OCI-LY1 (cell line): Measurements from ENCODE around the gene PGF.
"Not testable (repeated sequence)": the region's sequence is repeated elsewhere in the genome, so short reads cannot be mapped to it uniquely, and the experiment has no call there.

Experiments
- H2AFZ ChIP-seq: fragments of 200-600 bp; sonication (generic), shearing (Covaris generic); 2 replicates; pipeline ENCODE4 v1.6.0; 2014; ENCODE audit warnings: antibody characterized with exemption, mild to moderate bottlenecking, low read length
- H3F3A ChIP-seq: fragments of 200-600 bp; sonication (generic), shearing (Covaris generic); 2 replicates; pipeline ENCODE4 v1.6.0; 2014; ENCODE audit warnings: mild to moderate bottlenecking, antibody characterized with exemption, low read length, moderate library complexity; ENCODE audit not compliant: insufficient read depth
- H3K27ac ChIP-seq: fragments of 200-600 bp; sonication (generic); 2 replicates; pipeline ENCODE4 v1.5.1; 2014; ENCODE audit warnings: low read length, mixed run types, mild to moderate bottlenecking, low read depth; ENCODE audit not compliant: poor library complexity, severe bottlenecking
- H3K27me3 ChIP-seq: fragments of 200-600 bp; sonication (generic); 2 replicates; pipeline ENCODE4 v1.6.0; 2014; ENCODE audit warnings: antibody characterized with exemption, mild to moderate bottlenecking, low read length, moderate library complexity; ENCODE audit not compliant: insufficient read depth
- H3K36me3 ChIP-seq: fragments of 200-600 bp; sonication (generic); 2 replicates; pipeline ENCODE4 v1.6.1; 2014; ENCODE audit warnings: mild to moderate bottlenecking, antibody characterized with exemption, low read length, moderate library complexity, mixed read lengths; ENCODE audit not compliant: insufficient read depth
- H3K4me1 ChIP-seq: fragments of 200-600 bp; sonication (generic); 2 replicates; pipeline ENCODE4 v1.5.1; 2014; ENCODE audit warnings: mild to moderate bottlenecking, low read length, moderate library complexity; ENCODE audit not compliant: insufficient read depth, severe bottlenecking
- H3K4me2 ChIP-seq: fragments of 200-600 bp; sonication (generic), shearing (Covaris generic); 2 replicates; pipeline ENCODE4 v1.6.1; 2014; ENCODE audit warnings: low read length
- H3K4me3 ChIP-seq: fragments of 200-600 bp; sonication (generic); 2 replicates; pipeline ENCODE4 v1.5.1; 2014; ENCODE audit warnings: low read length, low read depth, mild to moderate bottlenecking, mixed read lengths; ENCODE audit not compliant: poor library complexity, severe bottlenecking
- H3K79me2 ChIP-seq: fragments of 200-600 bp; shearing (Covaris generic); 2 replicates; pipeline ENCODE4 v1.6.1; 2016; ENCODE audit warnings: mixed run types, low read length, mixed read lengths; ENCODE audit not compliant: insufficient read depth
- H3K9ac ChIP-seq: fragments of 200-600 bp; sonication (generic), shearing (Covaris generic); 2 replicates; pipeline ENCODE4 v1.6.1; 2014; ENCODE audit warnings: mild to moderate bottlenecking, low read length, mixed read lengths
- H3K9me2 ChIP-seq: fragments of 200-600 bp; sonication (generic), shearing (Covaris generic); 2 replicates; pipeline ENCODE4 v1.6.1; 2014; ENCODE audit warnings: low read depth, mild to moderate bottlenecking, low read length, mixed read lengths
- H3K9me3 ChIP-seq: fragments of 200-600 bp; shearing (Covaris generic); 2 replicates; pipeline ENCODE4 v1.6.1; 2014; ENCODE audit warnings: low read length, mixed read lengths
- H4K20me1 ChIP-seq: fragments of 200-600 bp; sonication (generic), shearing (Covaris generic); 2 replicates; pipeline ENCODE4 v1.6.0; 2016; ENCODE audit warnings: mild to moderate bottlenecking, low read length; ENCODE audit not compliant: insufficient read depth
- EZH2 ChIP-seq: fragments of 200-600 bp; sonication (generic), shearing (Covaris generic); IDR thresholded peaks from 2 replicates; pipeline ENCODE4 v1.8.0; 2017; ENCODE audit warnings: borderline replicate concordance, mixed run types, mild to moderate bottlenecking, antibody characterized with exemption, low read length, moderate library complexity, mixed read lengths
- TF ChIP-seq, protein P1 (sequence below): fragments of 200-600 bp; sonication (generic), shearing (Covaris generic); IDR thresholded peaks from 2 replicates; pipeline ENCODE4 v1.5.1; 2017; ENCODE audit warnings: mild to moderate bottlenecking, antibody characterized with exemption, low read length, moderate library complexity, mixed read lengths

PGF gene

DNA sequence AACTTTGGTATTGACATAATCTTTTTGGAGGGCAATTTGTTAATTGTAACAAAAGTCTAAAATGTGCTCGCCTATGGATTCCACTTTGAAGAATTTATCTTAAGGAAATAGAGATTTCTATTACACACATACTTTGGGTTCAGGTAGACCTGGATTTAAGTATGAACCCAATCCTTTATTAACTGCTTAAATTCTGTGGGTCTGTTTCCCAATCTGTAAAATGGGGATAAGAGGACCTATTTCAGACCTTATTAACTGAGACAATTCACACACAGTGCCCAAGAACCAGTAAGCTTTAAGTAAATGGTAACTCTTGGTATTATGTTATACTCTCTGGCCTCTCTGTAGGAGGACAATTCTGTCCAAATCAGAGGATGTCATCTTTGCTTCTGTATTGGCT, 46.5 kb upstream of the PGF start:
- peak overlapping the region; percentile 87 for H3K4me2 ChIP-seq
- no peak overlapping the region for H2AFZ ChIP-seq
- H4K20me1 ChIP-seq = no peaks in the 10 kb centered on the region
- peak overlapping the region; percentile 92 for H3K4me3 ChIP-seq
- H3K9me2 ChIP-seq = no peaks in the 10 kb centered on the region
- H3K36me3 ChIP-seq = peaks cover 21% of the 10 kb centered on the region
- no peaks in the 10 kb centered on the region for H3F3A ChIP-seq
- TF ChIP-seq EZH2 = no peak
- TF ChIP-seq, protein P1, sequence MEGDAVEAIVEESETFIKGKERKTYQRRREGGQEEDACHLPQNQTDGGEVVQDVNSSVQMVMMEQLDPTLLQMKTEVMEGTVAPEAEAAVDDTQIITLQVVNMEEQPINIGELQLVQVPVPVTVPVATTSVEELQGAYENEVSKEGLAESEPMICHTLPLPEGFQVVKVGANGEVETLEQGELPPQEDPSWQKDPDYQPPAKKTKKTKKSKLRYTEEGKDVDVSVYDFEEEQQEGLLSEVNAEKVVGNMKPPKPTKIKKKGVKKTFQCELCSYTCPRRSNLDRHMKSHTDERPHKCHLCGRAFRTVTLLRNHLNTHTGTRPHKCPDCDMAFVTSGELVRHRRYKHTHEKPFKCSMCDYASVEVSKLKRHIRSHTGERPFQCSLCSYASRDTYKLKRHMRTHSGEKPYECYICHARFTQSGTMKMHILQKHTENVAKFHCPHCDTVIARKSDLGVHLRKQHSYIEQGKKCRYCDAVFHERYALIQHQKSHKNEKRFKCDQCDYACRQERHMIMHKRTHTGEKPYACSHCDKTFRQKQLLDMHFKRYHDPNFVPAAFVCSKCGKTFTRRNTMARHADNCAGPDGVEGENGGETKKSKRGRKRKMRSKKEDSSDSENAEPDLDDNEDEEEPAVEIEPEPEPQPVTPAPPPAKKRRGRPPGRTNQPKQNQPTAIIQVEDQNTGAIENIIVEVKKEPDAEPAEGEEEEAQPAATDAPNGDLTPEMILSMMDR = no peak
- peaks cover 19% of the 10 kb centered on the region for H3K4me1 ChIP-seq
- peak overlapping the region; percentile 62 for H3K9ac ChIP-seq
- H3K27me3 ChIP-seq = no peaks in the 10 kb centered on the region
- H3K27ac ChIP-seq = peak overlapping the region; percentile 34
- H3K9me3 ChIP-seq = 0 out of 2 replicates have a peak, but pooled peaks cover 2% of the 10 kb centered on the region
- H3K79me2 ChIP-seq = peaks cover 13% of the 10 kb centered on the region

DNA sequence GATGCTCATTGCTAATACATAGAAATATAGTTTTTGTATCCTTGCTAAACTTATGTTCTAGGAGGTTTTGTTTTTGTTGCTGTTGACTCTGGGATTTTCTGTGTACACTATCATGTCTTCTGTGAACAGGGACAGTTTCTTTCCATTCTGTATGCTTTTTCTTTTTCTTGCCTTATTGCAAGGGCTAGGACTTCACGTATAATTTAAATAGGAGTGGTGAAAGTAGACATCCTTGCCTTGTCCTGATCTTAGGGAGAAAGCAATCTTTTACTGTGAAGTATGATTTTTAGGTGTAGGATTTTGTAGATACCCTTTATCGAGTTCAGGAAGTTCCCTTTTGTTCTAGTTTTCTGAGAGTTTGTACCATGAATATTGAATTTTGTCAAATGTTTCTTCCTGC, 45.9 kb upstream of the PGF start:
- peaks cover 13% of the 10 kb centered on the region for H3K79me2 ChIP-seq
- peaks cover 19% of the 10 kb centered on the region for H3K4me1 ChIP-seq
- H3K27ac ChIP-seq = no peak overlapping the region

DNA sequence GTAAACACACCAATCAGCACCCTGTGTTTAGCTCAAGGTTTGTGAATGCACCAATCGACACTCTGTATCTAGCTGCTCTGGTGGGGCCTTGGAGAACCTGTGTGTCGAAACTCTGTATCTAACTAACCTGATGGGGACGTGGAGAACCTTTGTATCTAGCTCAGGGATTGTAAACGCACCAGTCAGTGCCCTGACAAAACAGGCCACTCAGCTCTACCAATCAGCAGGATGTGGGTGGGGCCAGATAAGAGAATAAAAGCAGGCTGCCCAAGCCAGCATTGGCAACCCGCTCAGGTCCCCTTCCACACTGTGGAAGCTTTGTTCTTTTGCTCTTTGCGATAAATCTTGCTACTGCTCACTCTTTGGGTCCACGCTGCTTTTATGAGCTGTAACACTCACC, 40.4 kb upstream of the PGF start:
- H3K4me2 ChIP-seq, H3K36me3 ChIP-seq: not testable (repeated sequence)

More for the DNA sequence above, 45.9 kb upstream of the PGF start:
- TF ChIP-seq, protein P1 = no peak
- no peak for TF ChIP-seq EZH2
- H3K9ac ChIP-seq = no peak overlapping the region
- no peaks in the 10 kb centered on the region for H3F3A ChIP-seq
- no peaks in the 10 kb centered on the region for H3K9me2 ChIP-seq
- no peak overlapping the region for H2AFZ ChIP-seq
- no peak overlapping the region for H3K4me2 ChIP-seq
- H3K36me3 ChIP-seq = peaks cover 15% of the 10 kb centered on the region
- no peaks in the 10 kb centered on the region for H4K20me1 ChIP-seq
- no peak overlapping the region for H3K4me3 ChIP-seq
- 0 out of 2 replicates have a peak, but pooled peaks cover 2% of the 10 kb centered on the region for H3K9me3 ChIP-seq
- H3K27me3 ChIP-seq = no peaks in the 10 kb centered on the region

DNA sequence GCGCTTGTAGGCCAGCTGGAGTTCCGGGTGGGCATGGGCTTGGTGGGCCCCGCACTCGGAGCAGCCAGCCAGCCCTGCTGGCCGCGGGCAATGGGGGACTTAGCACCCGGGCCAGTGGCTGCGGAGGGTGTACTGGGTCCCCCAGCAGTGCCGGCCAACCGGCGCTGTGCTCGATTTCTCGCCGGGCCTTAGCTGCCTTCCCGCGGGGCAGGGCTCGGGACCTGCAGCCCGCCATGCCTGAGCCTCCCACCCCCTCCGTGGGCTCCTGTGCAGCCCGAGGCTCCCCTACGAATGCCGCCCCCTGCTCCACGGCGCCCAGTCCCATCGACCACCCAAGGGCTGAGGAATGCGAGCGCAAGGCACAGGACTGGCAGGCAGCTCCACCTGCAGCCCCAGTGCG, 38.8 kb upstream of the PGF start:
- H3K4me3 ChIP-seq, H3K27ac ChIP-seq, H3K36me3 ChIP-seq, H3K9me3 ChIP-seq, H3K4me1 ChIP-seq, H2AFZ ChIP-seq, H3K27me3 ChIP-seq, H3K9ac ChIP-seq, H4K20me1 ChIP-seq, H3K9me2 ChIP-seq, H3K4me2 ChIP-seq, H3K79me2 ChIP-seq, H3F3A ChIP-seq: not testable (repeated sequence)

More for the DNA sequence above, 40.4 kb upstream of the PGF start:
- H4K20me1 ChIP-seq, H3K27ac ChIP-seq, H3K4me3 ChIP-seq, H3K9me3 ChIP-seq, H3K9ac ChIP-seq, H3K79me2 ChIP-seq, H2AFZ ChIP-seq, H3K27me3 ChIP-seq, H3K4me1 ChIP-seq, H3K9me2 ChIP-seq, H3F3A ChIP-seq: not testable (repeated sequence)
